Stomach (tissue), 4 donors: ENCODE results near the gene NAV2.

Source experiments
- CTCF ChIP-seq, 7 experiments: fragments of 450-650 bp in 4 of 7; fragments of 200-600 bp in 3 of 7; sonication (generic) in 3 of 7; IDR thresholded peaks; one replicate each; pipeline ENCODE4 v1.5.1; 2016 to 2019; ENCODE audit warnings: antibody characterized with exemption in 7 of 7, control low read depth in 2 of 7, mild to moderate bottlenecking in 1 of 7
- EP300 ChIP-seq: sonication (generic); formaldehyde crosslinking; IDR thresholded peaks from one replicate; pipeline ENCODE4 v1.6.1; 2017; ENCODE audit warnings: antibody characterized with exemption
- POLR2A ChIP-seq, 4 donors: fragments of 450-650 bp; IDR thresholded peaks; one replicate each; pipeline ENCODE4 v1.6.1; 2016; ENCODE audit warnings: antibody characterized with exemption in 4 of 4, control low read depth in 2 of 4, mild to moderate bottlenecking in 1 of 4, moderate library complexity in 1 of 4
- POLR2AphosphoS5 ChIP-seq, 3 donors: sonication (generic); formaldehyde crosslinking; IDR thresholded peaks; one replicate each; pipeline ENCODE4 v1.6.1; 2016; ENCODE audit warnings: antibody characterized with exemption in 3 of 3

GRCh38 chr11:19719960-19720359 is 7.3 kb downstream of the NAV2 start:
- TF ChIP-seq CTCF (IDR thresholded peaks at IDR 0.05) (no peak), POLR2A (IDR thresholded peaks at IDR 0.05) (no peak), POLR2AphosphoS5 (IDR thresholded peaks at IDR 0.05) (no peak), EP300 (no peak)
